ENCODE results near the gene CAMKV.

CAMKV gene

DNA sequence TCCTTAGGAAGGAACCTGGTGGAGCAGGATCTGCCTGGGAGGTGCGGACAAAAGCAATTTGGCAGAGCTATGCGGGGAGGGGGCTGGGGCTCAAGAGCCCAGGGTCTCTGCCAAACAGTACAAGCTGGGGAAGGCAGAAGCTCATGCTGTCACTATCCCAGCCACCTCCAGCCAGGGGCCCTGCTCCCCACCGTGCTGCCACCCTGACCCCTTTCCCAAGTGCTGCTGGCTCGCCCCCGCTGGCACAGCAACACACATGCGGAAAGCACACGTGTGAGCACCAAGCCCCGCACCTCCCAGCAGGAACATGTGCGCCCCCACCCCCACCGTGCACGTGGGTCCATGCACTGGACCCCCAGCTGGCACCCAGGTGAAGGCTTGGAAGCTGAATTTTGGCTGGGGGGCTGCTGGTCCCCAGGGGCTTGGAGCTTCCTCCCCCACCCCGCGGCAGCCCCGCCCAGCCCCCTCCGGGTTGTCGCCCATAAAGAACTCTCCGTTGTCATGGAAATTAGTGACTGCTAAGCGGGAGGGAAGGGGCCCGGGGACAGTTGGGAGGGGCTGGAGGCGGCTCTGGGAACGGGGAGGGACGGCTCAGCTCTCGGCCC, 742 bp downstream of the CAMKV start:
- TF ChIP-seq, protein P1, sequence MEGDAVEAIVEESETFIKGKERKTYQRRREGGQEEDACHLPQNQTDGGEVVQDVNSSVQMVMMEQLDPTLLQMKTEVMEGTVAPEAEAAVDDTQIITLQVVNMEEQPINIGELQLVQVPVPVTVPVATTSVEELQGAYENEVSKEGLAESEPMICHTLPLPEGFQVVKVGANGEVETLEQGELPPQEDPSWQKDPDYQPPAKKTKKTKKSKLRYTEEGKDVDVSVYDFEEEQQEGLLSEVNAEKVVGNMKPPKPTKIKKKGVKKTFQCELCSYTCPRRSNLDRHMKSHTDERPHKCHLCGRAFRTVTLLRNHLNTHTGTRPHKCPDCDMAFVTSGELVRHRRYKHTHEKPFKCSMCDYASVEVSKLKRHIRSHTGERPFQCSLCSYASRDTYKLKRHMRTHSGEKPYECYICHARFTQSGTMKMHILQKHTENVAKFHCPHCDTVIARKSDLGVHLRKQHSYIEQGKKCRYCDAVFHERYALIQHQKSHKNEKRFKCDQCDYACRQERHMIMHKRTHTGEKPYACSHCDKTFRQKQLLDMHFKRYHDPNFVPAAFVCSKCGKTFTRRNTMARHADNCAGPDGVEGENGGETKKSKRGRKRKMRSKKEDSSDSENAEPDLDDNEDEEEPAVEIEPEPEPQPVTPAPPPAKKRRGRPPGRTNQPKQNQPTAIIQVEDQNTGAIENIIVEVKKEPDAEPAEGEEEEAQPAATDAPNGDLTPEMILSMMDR (IDR thresholded peaks at IDR 0.05; ENCODE audit: insufficient read depth, low read length, poor library complexity, severe bottlenecking), result no peak
- DNase-seq (ENCODE audit: extremely low read depth, insufficient read length), result no peak
- no peak overlapping the region; the same call in 1 of the 2 replicates for H3K4me3 ChIP-seq (replicated peaks; ENCODE audit: low read depth, low read length)
- H3K36me3 ChIP-seq (ENCODE audit: control insufficient read depth, insufficient read depth, low read length), result no peaks in the 10 kb centered on the region
- peaks cover 7% of the 10 kb centered on the region for H3K27me3 ChIP-seq (replicated peaks; ENCODE audit: control insufficient read depth, insufficient read depth, low read length)

DNA sequence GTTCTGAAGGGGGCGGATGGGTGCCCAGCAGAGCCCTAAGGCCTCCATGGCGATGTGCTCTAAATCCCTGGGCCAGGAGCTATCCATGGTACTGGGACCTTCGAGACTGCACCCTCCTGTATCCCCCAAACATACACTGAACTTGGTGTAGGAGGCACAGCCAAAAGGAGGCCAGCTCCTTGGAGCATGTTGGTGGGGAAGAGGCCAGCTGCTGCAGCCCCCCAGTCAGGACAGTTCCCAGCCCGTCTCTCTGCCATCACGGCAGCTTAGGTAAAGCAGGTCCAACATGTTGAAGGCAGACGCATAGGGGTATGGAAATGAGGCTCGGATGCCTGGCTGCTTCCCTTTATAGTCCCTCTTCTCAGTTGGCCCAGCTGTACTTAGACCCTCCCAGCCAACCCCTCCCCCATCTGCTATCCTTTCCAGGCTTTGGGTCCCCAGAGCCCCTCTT, 1.8 kb downstream of the CAMKV start:
- TF ChIP-seq, protein P1 (IDR thresholded peaks at IDR 0.05; ENCODE audit: insufficient read depth, low read length, poor library complexity, severe bottlenecking), result no peak
- Histone ChIP-seq H3K4me3 (replicated peaks; ENCODE audit: low read depth, low read length) (no peak overlapping the region), H3K27me3 (replicated peaks; ENCODE audit: control insufficient read depth, insufficient read depth, low read length) (peaks cover 7% of the 10 kb centered on the region), H3K36me3 (ENCODE audit: control insufficient read depth, insufficient read depth, low read length) (no peaks in the 10 kb centered on the region)
- DNase-seq (ENCODE audit: extremely low read depth, insufficient read length), result no peak

DNA sequence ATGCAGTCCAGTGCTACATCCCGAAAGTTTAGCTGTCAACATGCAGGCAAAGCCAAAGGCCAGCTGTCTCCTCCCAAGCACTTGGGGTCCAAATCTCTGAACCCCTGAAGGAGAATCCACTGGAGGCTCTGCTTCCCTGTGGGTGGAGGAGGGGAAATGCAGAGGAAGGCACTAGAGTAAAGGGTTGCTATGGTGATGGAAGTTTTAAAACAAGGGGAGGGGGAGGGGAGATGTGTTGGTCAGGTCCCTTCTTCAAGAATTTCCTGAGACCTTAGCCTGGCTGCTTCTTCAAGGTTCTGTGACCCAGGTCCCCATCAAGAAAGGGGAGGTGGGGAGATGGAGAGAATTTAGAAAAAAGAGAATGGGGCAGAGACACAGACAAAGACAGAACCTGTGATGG, 2.3 kb downstream of the CAMKV start:
- Histone ChIP-seq H3K27me3 (replicated peaks; ENCODE audit: control insufficient read depth, insufficient read depth, low read length) (peaks cover 7% of the 10 kb centered on the region), H3K4me3 (replicated peaks; ENCODE audit: low read depth, low read length) (no peak overlapping the region), H3K36me3 (ENCODE audit: control insufficient read depth, insufficient read depth, low read length) (no peaks in the 10 kb centered on the region)
- no peak for DNase-seq (ENCODE audit: extremely low read depth, insufficient read length)
- TF ChIP-seq, protein P1 (IDR thresholded peaks at IDR 0.05; ENCODE audit: insufficient read depth, low read length, poor library complexity, severe bottlenecking), result no peak

DNA sequence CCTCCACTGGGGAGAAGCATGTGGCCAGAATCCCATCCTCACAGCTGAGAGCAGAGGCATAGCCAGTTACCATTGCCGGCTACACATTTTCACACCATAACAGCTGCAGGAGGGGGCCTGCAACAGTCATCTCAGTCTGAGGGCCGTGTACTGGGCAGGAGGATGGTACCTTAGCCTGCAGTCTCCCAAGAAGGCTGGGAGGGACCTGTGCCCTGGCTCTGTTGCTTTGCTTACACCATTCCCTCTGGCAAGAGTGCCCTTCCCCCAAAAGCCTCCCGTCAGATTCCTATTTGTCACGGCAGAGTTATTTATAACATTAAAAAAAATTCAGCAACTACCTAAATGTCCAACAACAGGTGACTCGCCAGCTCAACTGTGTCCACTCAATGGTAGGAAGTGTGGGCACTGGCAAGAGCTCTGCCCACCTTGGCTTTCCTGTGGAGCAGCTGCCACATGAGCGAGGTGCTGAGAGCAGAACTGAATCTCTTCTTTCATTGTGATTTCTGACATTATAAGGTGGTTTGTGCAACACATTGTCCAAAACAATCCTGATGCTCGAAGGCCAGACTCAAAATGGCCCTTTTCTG, 4.4 kb downstream of the CAMKV start:
- TF ChIP-seq, protein P1 (IDR thresholded peaks at IDR 0.05; ENCODE audit: insufficient read depth, low read length, poor library complexity, severe bottlenecking), result no peak
- Histone ChIP-seq H3K36me3 (ENCODE audit: control insufficient read depth, insufficient read depth, low read length) (no peaks in the 10 kb centered on the region), H3K27me3 (replicated peaks; ENCODE audit: control insufficient read depth, insufficient read depth, low read length) (peaks cover 7% of the 10 kb centered on the region), H3K4me3 (replicated peaks; ENCODE audit: low read depth, low read length) (no peak overlapping the region)
- DNase-seq (ENCODE audit: extremely low read depth, insufficient read length), result no peak

DNA sequence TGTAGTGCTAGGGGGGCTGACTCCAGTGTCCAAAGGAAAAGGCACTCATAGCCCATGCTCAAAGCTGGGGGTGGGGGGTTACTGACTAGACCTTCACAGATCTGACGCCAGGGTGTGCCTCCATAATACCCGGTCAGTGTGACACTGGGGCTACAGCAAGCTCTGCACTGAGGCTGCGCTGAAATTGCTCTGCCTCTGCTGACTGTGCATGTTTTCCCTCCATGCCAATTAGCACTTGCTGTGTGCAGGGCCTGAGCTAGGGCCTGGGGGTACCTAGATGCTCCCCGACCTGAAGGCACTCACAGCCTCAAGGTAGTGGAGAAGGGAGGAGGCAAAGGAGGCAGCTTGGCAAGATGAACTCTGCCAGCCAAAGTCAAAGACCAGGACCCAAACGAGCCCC, 5.2 kb downstream of the CAMKV start:
- Histone ChIP-seq H3K27me3 (replicated peaks; ENCODE audit: control insufficient read depth, insufficient read depth, low read length) (peaks cover 7% of the 10 kb centered on the region), H3K4me3 (replicated peaks; ENCODE audit: low read depth, low read length) (no peak overlapping the region), H3K36me3 (ENCODE audit: control insufficient read depth, insufficient read depth, low read length) (no peaks in the 10 kb centered on the region)
- TF ChIP-seq, protein P1 (IDR thresholded peaks at IDR 0.05; ENCODE audit: insufficient read depth, low read length, poor library complexity, severe bottlenecking), result no peak
- DNase-seq (ENCODE audit: extremely low read depth, insufficient read length), result no peak

Measured in GM06990 (cell line).